Type B pancreatic cell (in vitro differentiated cells): ENCODE measurements around the gene INTS15. TPM values are rescaled to one million over a fixed set of nuclear protein-coding genes. Genes with fewer than 3 reads are reported as not detected.
"Not testable (repeated sequence)": the region's sequence is repeated elsewhere in the genome, so short reads cannot be mapped to it uniquely, and the experiment has no call there.

Experiments used
- DNase-seq: peaks from one replicate; pipeline ENCODE4 v3.0.0; 2021; ENCODE audit warnings: mixed read lengths; ENCODE audit not compliant: unreplicated experiment; ENCODE audit errors: extremely low spot score
- H3K27ac Mint-ChIP-seq: 2 replicates; pipeline ENCODE4 v1.8.0; 2021; ENCODE audit warnings: mild to moderate bottlenecking, mixed read lengths
- H3K27me3 Mint-ChIP-seq: 2 replicates; pipeline ENCODE4 v1.8.0; 2021; ENCODE audit warnings: mixed read lengths
- H3K36me3 Mint-ChIP-seq: 2 replicates; pipeline ENCODE4 v1.8.0; 2021; ENCODE audit warnings: mixed read lengths
- H3K4me1 Mint-ChIP-seq: one replicate; pipeline ENCODE4 v1.8.0; 2021; ENCODE audit warnings: mixed read lengths; ENCODE audit not compliant: unreplicated experiment
- H3K4me3 Mint-ChIP-seq: 2 replicates; pipeline ENCODE4 v1.8.0; 2021; ENCODE audit warnings: mild to moderate bottlenecking, mixed read lengths
- H3K9me3 Mint-ChIP-seq: 2 replicates; pipeline ENCODE4 v1.8.0; 2021; ENCODE audit warnings: mixed read lengths
- total RNA-seq: library from RNA; stranded (reverse); gene quantifications from 2 replicates; pipeline ENCODE4 v1.2.1, GENCODE V29; 2021; ENCODE audit warnings: low replicate concordance
- TF ChIP-seq, protein P1 (sequence below): fragments of 200-600 bp; sonication (generic); conservative IDR thresholded peaks from 2 replicates; pipeline ENCODE4 v1.5.0; 2021; ENCODE audit warnings: antibody characterized with exemption, mild to moderate bottlenecking

The INTS15 gene
- total RNA-seq, 1 donor from 2014 or later = 44.1 TPM

DNA sequence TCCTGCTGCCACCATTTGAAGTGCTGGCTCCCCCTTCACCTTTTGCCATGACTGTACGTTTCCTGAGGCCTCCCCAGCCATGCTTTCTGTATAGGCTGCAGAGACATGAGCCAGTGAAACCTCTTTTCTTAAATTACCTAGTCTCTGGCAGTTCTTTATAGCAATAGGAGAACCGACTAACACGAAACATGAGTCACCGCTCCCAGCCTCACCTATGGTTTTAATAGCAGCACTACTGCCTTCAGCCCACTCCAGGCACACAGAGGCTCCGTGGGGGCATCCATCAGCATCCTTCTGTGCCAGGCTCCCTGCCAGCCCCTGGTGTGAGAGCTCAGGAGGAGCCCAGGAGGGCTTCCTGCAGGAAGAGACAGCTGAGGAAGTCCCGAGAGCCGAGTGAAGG, 41.8 kb downstream of the INTS15 start:
- no peaks in the 10 kb centered on the region for H3K4me1 Mint-ChIP-seq
- H3K4me3 Mint-ChIP-seq = no peak overlapping the region
- peak overlapping the region; percentile 35 for H3K27ac Mint-ChIP-seq
- no peaks in the 10 kb centered on the region for H3K36me3 Mint-ChIP-seq
- H3K27me3 Mint-ChIP-seq = no peaks in the 10 kb centered on the region
- DNase-seq = no peak
- H3K9me3 Mint-ChIP-seq = no peaks in the 10 kb centered on the region
- TF ChIP-seq, protein P1, sequence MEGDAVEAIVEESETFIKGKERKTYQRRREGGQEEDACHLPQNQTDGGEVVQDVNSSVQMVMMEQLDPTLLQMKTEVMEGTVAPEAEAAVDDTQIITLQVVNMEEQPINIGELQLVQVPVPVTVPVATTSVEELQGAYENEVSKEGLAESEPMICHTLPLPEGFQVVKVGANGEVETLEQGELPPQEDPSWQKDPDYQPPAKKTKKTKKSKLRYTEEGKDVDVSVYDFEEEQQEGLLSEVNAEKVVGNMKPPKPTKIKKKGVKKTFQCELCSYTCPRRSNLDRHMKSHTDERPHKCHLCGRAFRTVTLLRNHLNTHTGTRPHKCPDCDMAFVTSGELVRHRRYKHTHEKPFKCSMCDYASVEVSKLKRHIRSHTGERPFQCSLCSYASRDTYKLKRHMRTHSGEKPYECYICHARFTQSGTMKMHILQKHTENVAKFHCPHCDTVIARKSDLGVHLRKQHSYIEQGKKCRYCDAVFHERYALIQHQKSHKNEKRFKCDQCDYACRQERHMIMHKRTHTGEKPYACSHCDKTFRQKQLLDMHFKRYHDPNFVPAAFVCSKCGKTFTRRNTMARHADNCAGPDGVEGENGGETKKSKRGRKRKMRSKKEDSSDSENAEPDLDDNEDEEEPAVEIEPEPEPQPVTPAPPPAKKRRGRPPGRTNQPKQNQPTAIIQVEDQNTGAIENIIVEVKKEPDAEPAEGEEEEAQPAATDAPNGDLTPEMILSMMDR = no peak

DNA sequence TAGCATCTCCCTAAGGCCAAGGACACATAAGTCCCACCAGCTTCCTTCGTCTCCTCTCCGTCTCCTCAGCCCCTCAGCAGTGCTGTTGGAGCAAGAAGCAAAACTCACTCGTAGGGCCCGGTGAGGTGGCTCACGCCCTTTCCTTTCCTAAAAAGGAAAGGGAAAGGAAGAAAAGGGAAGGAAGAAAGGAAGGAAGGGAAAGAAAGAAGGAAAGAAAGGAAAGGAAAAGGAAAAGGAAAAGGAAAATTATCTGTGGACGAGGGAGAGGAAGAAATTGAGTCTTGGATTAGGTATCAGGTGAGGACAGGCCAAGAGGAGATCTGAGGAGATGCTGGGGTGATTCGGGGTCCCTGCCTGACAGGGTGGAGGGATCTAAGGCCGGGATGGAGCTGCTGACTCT, 44.2 kb downstream of the INTS15 start:
- no peak overlapping the region for H3K27ac Mint-ChIP-seq

DNA sequence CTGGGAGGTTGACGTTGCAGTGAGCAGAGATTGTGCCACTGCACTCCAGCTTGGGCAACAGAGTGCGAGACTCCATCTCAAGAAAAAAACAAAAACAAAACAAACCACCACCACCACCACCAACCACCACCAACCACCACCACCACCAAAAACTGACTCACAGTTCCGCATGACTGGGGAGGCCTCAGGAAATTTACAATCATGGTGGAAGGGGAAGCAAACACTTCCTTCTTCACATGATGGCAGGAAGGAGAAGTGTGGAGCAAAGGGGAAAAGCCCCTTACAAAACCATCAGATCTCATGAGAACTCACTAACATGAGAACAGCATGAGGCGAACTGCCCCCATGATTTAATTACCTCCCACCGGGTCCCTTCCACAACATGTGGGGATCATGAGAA, 45.1 kb downstream of the INTS15 start:
- DNase-seq, H3K27me3 Mint-ChIP-seq, H3K36me3 Mint-ChIP-seq, H3K27ac Mint-ChIP-seq, H3K9me3 Mint-ChIP-seq: not testable (repeated sequence)
- H3K4me3 Mint-ChIP-seq = peak overlapping the region; percentile 82
- peaks cover 13% of the 10 kb centered on the region for H3K4me1 Mint-ChIP-seq

More for the DNA sequence above, 44.2 kb downstream of the INTS15 start:
- TF ChIP-seq, protein P1 = no peak
- peaks cover 1% of the 10 kb centered on the region for H3K36me3 Mint-ChIP-seq
- no peaks in the 10 kb centered on the region for H3K9me3 Mint-ChIP-seq
- DNase-seq = no peak
- H3K4me3 Mint-ChIP-seq = peak overlapping the region; percentile 21
- peaks cover 7% of the 10 kb centered on the region for H3K4me1 Mint-ChIP-seq
- no peaks in the 10 kb centered on the region for H3K27me3 Mint-ChIP-seq

DNA sequence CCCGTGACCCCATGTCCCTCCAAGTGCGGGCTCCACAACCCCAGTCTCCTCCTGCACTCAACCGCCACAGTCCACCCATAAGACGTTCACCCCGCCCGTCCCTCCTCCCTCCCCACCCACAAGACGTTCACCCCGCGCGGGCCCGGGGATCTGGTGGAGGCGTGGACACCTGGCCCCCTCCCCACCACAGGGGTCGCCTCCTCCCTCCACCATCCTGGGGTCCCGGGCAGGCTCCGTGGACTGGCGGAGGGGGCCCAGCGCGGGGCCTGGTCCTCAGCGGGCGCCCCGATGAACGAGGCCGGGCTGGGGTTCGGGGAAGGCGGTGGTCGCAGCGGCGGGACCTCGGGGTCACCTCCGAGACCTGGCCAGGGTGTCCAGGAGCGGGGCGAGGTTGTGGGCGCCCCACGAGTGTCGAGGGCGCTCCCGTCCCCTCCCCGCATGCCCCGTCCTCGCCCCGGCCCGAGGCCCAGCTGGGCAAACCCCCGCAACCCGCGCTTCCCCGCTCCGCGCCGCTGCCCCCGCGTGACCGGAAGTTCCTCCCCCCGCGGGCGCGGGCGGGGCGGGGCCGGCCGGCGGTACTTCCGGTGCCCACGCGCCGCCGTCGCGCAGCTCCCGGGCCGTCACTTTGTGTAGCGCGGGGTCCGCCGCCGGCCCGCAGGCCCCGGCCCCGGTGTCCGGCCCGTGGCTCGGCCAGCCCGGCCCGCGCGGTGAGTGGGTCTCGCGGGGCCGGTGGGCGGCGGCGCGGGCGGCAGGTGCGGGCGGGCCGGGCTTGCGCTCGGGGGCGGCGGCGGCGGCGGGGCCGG, 47.1 kb downstream of the INTS15 start, which contains the start of gene ZNF316:
Gene ZNF316, plus strand, starts transcription at position 578 of the 803 bp plus-strand sequence. CDS start 5,092 bp downstream, outside the sequence.
- Mint-ChIP-seq H3K4me1 (peaks cover 17% of the 10 kb centered on the region), H3K27ac (peak within 1 kb of the TSS; percentile 55), H3K36me3 (peaks cover 14% of the 10 kb centered on the region), H3K9me3 (no peaks in the 10 kb centered on the region), H3K4me3 (peak within 1 kb of the TSS; percentile 90), H3K27me3 (no peaks in the 10 kb centered on the region)
- no peak for DNase-seq
- TF ChIP-seq, protein P1 = no peak

DNA sequence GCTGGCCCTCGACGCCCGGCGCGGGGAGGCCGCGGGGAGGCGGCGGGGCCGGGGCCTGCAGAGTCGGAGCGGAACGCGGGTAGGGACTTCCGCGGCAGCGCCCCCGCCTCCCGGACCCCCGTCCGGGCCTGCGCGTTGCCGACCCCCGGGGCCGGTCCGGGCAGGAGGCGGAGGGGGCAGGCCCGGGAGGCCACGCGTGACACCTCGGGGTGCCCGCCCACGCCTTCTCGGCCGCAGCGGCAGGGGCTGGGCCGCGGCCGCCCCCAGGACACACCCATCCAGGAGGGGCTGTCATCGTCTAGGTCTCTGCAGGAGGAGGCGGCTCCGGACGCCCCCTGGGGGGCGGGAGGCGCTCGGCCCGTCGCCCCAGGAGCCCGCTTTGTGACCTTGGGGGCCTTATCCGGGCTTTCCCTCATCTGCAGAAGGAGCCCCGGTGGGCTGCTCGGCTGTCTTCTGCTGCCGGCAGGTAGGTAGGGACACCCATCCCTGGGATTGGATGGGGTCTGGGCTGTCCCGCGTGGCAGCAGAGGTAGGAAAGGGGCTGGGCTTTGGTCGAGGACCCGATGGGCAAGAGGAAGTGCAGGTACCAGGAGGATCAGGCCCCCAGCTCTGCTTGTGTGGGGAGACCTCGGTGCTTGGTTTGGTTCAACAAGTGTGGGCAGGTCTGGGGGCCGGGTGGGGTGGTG, 47.9 kb downstream of the INTS15 start:
- peak overlapping the region; percentile 36 for H3K27ac Mint-ChIP-seq

More for the DNA sequence above, 47.9 kb downstream of the INTS15 start:
- TF ChIP-seq, protein P1 = peak; percentile 56
- no peaks in the 10 kb centered on the region for H3K9me3 Mint-ChIP-seq
- peak overlapping the region; percentile 90 for H3K4me3 Mint-ChIP-seq
- DNase-seq = no peak
- H3K36me3 Mint-ChIP-seq = peaks cover 14% of the 10 kb centered on the region
- H3K4me1 Mint-ChIP-seq = peaks cover 17% of the 10 kb centered on the region
- no peaks in the 10 kb centered on the region for H3K27me3 Mint-ChIP-seq
